GM21360 (cell line): ENCODE results near the gene SLC7A9.

ENCODE experiments used
- ATAC-seq: cut with Tn5 transposase; IDR thresholded peaks from one replicate; pipeline ENCODE4 v1.9.1; 2021; ENCODE audit warnings: mild to moderate bottlenecking, moderate library complexity; ENCODE audit not compliant: unreplicated experiment

SLC7A9 gene

GRCh38 chr19:32869369-32869965 lies at the start of gene SLC7A9:
TSS of gene SLC7A9 (minus strand) at chr19:32869767. CDS start at chr19:32868534, 1,233 bp downstream.
- ATAC-seq, result no peak

- ATAC-seq, result no peak
Observed at GRCh38 chr19:32919365-32919764, 49.8 kb upstream of the SLC7A9 start.

GRCh38 chr19:32917616-32917996 lies 48.0 kb upstream of the SLC7A9 start:
- no peak for ATAC-seq

- no peak for ATAC-seq
Observed at GRCh38 chr19:32916969-32917615, 47.5 kb upstream of the SLC7A9 start.

GRCh38 chr19:32914879-32915660 lies 45.5 kb upstream of the SLC7A9 start:
- ATAC-seq, result no peak

GRCh38 chr19:32911467-32911866 lies 41.9 kb upstream of the SLC7A9 start:
- no peak for ATAC-seq

- ATAC-seq, result no peak
Observed at GRCh38 chr19:32910874-32911273, 41.3 kb upstream of the SLC7A9 start.

GRCh38 chr19:32910094-32910493 lies 40.5 kb upstream of the SLC7A9 start:
- ATAC-seq, result no peak

GRCh38 chr19:32909257-32909656 lies 39.7 kb upstream of the SLC7A9 start:
- no peak for ATAC-seq

GRCh38 chr19:32908641-32909190 lies 39.1 kb upstream of the SLC7A9 start:
- no peak for ATAC-seq

- ATAC-seq, result no peak
Observed at GRCh38 chr19:32902448-32902847, 32.9 kb upstream of the SLC7A9 start.

- ATAC-seq, result no peak
Observed at GRCh38 chr19:32901504-32902161, 32.1 kb upstream of the SLC7A9 start.

- no peak for ATAC-seq
Observed at GRCh38 chr19:32896516-32897214, 27.1 kb upstream of the SLC7A9 start.

- ATAC-seq, result peak; percentile 68
Observed at GRCh38 chr19:32895384-32895783, 25.8 kb upstream of the SLC7A9 start.

GRCh38 chr19:32891609-32892008 lies 22.0 kb upstream of the SLC7A9 start:
- no peak for ATAC-seq

GRCh38 chr19:32890841-32891240 lies 21.3 kb upstream of the SLC7A9 start:
- no peak for ATAC-seq

- ATAC-seq, result no peak
Observed at GRCh38 chr19:32890326-32890725, 20.8 kb upstream of the SLC7A9 start.

- no peak for ATAC-seq
Observed at GRCh38 chr19:32889137-32889934, 19.8 kb upstream of the SLC7A9 start.

- no peak for ATAC-seq
Observed at GRCh38 chr19:32887572-32888215, 18.1 kb upstream of the SLC7A9 start.
